OCI-LY1 (cell line): ENCODE results near the gene SLC5A3.

Experiments
- H2AFZ ChIP-seq: fragments of 200-600 bp; sonication (generic), shearing (Covaris generic); 2 replicates; pipeline ENCODE4 v1.6.0; 2014; ENCODE audit warnings: antibody characterized with exemption, mild to moderate bottlenecking, low read length
- H3F3A ChIP-seq: fragments of 200-600 bp; sonication (generic), shearing (Covaris generic); 2 replicates; pipeline ENCODE4 v1.6.0; 2014; ENCODE audit warnings: mild to moderate bottlenecking, antibody characterized with exemption, low read length, moderate library complexity; ENCODE audit not compliant: insufficient read depth
- H3K27ac ChIP-seq: fragments of 200-600 bp; sonication (generic); 2 replicates; pipeline ENCODE4 v1.5.1; 2014; ENCODE audit warnings: low read length, mixed run types, mild to moderate bottlenecking, low read depth; ENCODE audit not compliant: poor library complexity, severe bottlenecking
- H3K27me3 ChIP-seq: fragments of 200-600 bp; sonication (generic); 2 replicates; pipeline ENCODE4 v1.6.0; 2014; ENCODE audit warnings: antibody characterized with exemption, mild to moderate bottlenecking, low read length, moderate library complexity; ENCODE audit not compliant: insufficient read depth
- H3K36me3 ChIP-seq: fragments of 200-600 bp; sonication (generic); 2 replicates; pipeline ENCODE4 v1.6.1; 2014; ENCODE audit warnings: mild to moderate bottlenecking, antibody characterized with exemption, low read length, moderate library complexity, mixed read lengths; ENCODE audit not compliant: insufficient read depth
- H3K4me1 ChIP-seq: fragments of 200-600 bp; sonication (generic); 2 replicates; pipeline ENCODE4 v1.5.1; 2014; ENCODE audit warnings: mild to moderate bottlenecking, low read length, moderate library complexity; ENCODE audit not compliant: insufficient read depth, severe bottlenecking
- H3K4me2 ChIP-seq: fragments of 200-600 bp; sonication (generic), shearing (Covaris generic); 2 replicates; pipeline ENCODE4 v1.6.1; 2014; ENCODE audit warnings: low read length
- H3K4me3 ChIP-seq: fragments of 200-600 bp; sonication (generic); 2 replicates; pipeline ENCODE4 v1.5.1; 2014; ENCODE audit warnings: low read length, low read depth, mild to moderate bottlenecking, mixed read lengths; ENCODE audit not compliant: poor library complexity, severe bottlenecking
- H3K79me2 ChIP-seq: fragments of 200-600 bp; shearing (Covaris generic); 2 replicates; pipeline ENCODE4 v1.6.1; 2016; ENCODE audit warnings: mixed run types, low read length, mixed read lengths; ENCODE audit not compliant: insufficient read depth
- H3K9ac ChIP-seq: fragments of 200-600 bp; sonication (generic), shearing (Covaris generic); 2 replicates; pipeline ENCODE4 v1.6.1; 2014; ENCODE audit warnings: mild to moderate bottlenecking, low read length, mixed read lengths
- H3K9me2 ChIP-seq: fragments of 200-600 bp; sonication (generic), shearing (Covaris generic); 2 replicates; pipeline ENCODE4 v1.6.1; 2014; ENCODE audit warnings: low read depth, mild to moderate bottlenecking, low read length, mixed read lengths
- H3K9me3 ChIP-seq: fragments of 200-600 bp; shearing (Covaris generic); 2 replicates; pipeline ENCODE4 v1.6.1; 2014; ENCODE audit warnings: low read length, mixed read lengths
- H4K20me1 ChIP-seq: fragments of 200-600 bp; sonication (generic), shearing (Covaris generic); 2 replicates; pipeline ENCODE4 v1.6.0; 2016; ENCODE audit warnings: mild to moderate bottlenecking, low read length; ENCODE audit not compliant: insufficient read depth
- CTCF ChIP-seq: fragments of 200-600 bp; sonication (generic), shearing (Covaris generic); IDR thresholded peaks from 2 replicates; pipeline ENCODE4 v1.5.1; 2017; ENCODE audit warnings: mild to moderate bottlenecking, antibody characterized with exemption, low read length, moderate library complexity, mixed read lengths
- EZH2 ChIP-seq: fragments of 200-600 bp; sonication (generic), shearing (Covaris generic); IDR thresholded peaks from 2 replicates; pipeline ENCODE4 v1.8.0; 2017; ENCODE audit warnings: borderline replicate concordance, mixed run types, mild to moderate bottlenecking, antibody characterized with exemption, low read length, moderate library complexity, mixed read lengths

The SLC5A3 gene

GRCh38 chr21:34039678-34040382, 33.5 kb upstream of the SLC5A3 start:
- Histone ChIP-seq H3K4me1 (no peaks in the 10 kb centered on the region), H3F3A (no peaks in the 10 kb centered on the region)

GRCh38 chr21:34042735-34043134, 30.6 kb upstream of the SLC5A3 start:
- Histone ChIP-seq H3K9me3 (0 out of 2 replicates have a peak, but pooled peaks cover 3% of the 10 kb centered on the region), H2AFZ (no peak overlapping the region), H3K9ac (no peak overlapping the region), H3K27ac (no peak overlapping the region), H3K4me3 (no peak overlapping the region), H3K79me2 (no peaks in the 10 kb centered on the region), H3K4me2 (no peak overlapping the region), H3K9me2 (no peaks in the 10 kb centered on the region), H3K27me3 (peaks cover 6% of the 10 kb centered on the region; the same call in 1 of the 2 replicates), H4K20me1 (no peaks in the 10 kb centered on the region), H3K36me3 (no peaks in the 10 kb centered on the region; the same call in 1 of the 2 replicates), H3F3A (no peaks in the 10 kb centered on the region), H3K4me1 (no peaks in the 10 kb centered on the region)
- TF ChIP-seq EZH2 (no peak), CTCF (no peak)

More at GRCh38 chr21:34039678-34040382, 33.5 kb upstream of the SLC5A3 start:
- Histone ChIP-seq H3K9me3 (0 out of 2 replicates have a peak, but pooled peaks cover 3% of the 10 kb centered on the region), H2AFZ (no peak overlapping the region), H3K4me3 (no peak overlapping the region), H3K9ac (no peak overlapping the region), H3K27me3 (peaks cover 3% of the 10 kb centered on the region; the same call in 1 of the 2 replicates), H3K36me3 (no peaks in the 10 kb centered on the region), H4K20me1 (no peaks in the 10 kb centered on the region), H3K27ac (no peak overlapping the region), H3K4me2 (no peak overlapping the region), H3K9me2 (no peaks in the 10 kb centered on the region), H3K79me2 (no peaks in the 10 kb centered on the region)
- no peak for TF ChIP-seq CTCF
- TF ChIP-seq EZH2: no peak

- no peak overlapping the region for H3K27ac ChIP-seq
- no peak overlapping the region for H3K4me2 ChIP-seq
- no peak overlapping the region for H3K9ac ChIP-seq
- H3K27me3 ChIP-seq: peaks cover 6% of the 10 kb centered on the region; the same call in 1 of the 2 replicates
- no peaks in the 10 kb centered on the region for H3K4me1 ChIP-seq
- H3K9me3 ChIP-seq: no peaks in the 10 kb centered on the region
- H3K4me3 ChIP-seq: no peak overlapping the region
- H3K79me2 ChIP-seq: no peaks in the 10 kb centered on the region
- no peaks in the 10 kb centered on the region for H3K9me2 ChIP-seq
- no peaks in the 10 kb centered on the region for H4K20me1 ChIP-seq
- no peaks in the 10 kb centered on the region; the same call in 1 of the 2 replicates for H3K36me3 ChIP-seq
- H3F3A ChIP-seq: no peaks in the 10 kb centered on the region
- TF ChIP-seq EZH2: no peak
- TF ChIP-seq CTCF: no peak
- no peak overlapping the region for H2AFZ ChIP-seq
These were observed 30.0 kb upstream of the SLC5A3 start for GRCh38 chr21:34043333-34043732.
